GM21526 (cell line): ENCODE measurements around the gene SETD1B.
"Not testable (repeated sequence)": the region's sequence is repeated elsewhere in the genome, so short reads cannot be mapped to it uniquely, and the experiment has no call there.

Experiments
- ATAC-seq: cut with Tn5 transposase; IDR thresholded peaks from one replicate; pipeline ENCODE4 v1.9.1; 2021; ENCODE audit warnings: moderate library complexity; ENCODE audit not compliant: unreplicated experiment, low FRiP score

Gene SETD1B

GRCh38 chr12:121843236-121843982, 39.6 kb downstream of the SETD1B start:
- no peak for ATAC-seq

GRCh38 chr12:121845701-121846100, 41.9 kb downstream of the SETD1B start:
- ATAC-seq, result no peak

- no peak for ATAC-seq
Measured at GRCh38 chr12:121849211-121849610, 45.4 kb downstream of the SETD1B start.

- ATAC-seq, result no peak
Measured at GRCh38 chr12:121849665-121850064, 45.9 kb downstream of the SETD1B start.

- ATAC-seq, result not testable (repeated sequence)
Measured at GRCh38 chr12:121852392-121852791, 48.6 kb downstream of the SETD1B start.

GRCh38 chr12:121857322-121858246, 53.8 kb downstream of the SETD1B start:
- ATAC-seq, result no peak

- ATAC-seq, result no peak
Measured at GRCh38 chr12:121858318-121858661, 54.5 kb downstream of the SETD1B start.

- ATAC-seq, result no peak
Measured at GRCh38 chr12:121858662-121859572, 55.1 kb downstream of the SETD1B start, which contains the start of gene HPD. TSS of gene HPD (minus strand) at chr12:121858859. CDS start at chr12:121858823, 36 bp downstream.

- no peak for ATAC-seq
Measured at GRCh38 chr12:121860257-121860656, 56.4 kb downstream of the SETD1B start.

- not testable (repeated sequence) for ATAC-seq
Measured at GRCh38 chr12:121860699-121861098, 56.9 kb downstream of the SETD1B start.

- ATAC-seq, result no peak
Measured at GRCh38 chr12:121861636-121862254, 57.9 kb downstream of the SETD1B start.

- ATAC-seq, result no peak
Measured at GRCh38 chr12:121866331-121866730, 62.5 kb downstream of the SETD1B start.

- ATAC-seq, result not testable (repeated sequence)
Measured at GRCh38 chr12:121869229-121869628, 65.4 kb downstream of the SETD1B start.

- no peak for ATAC-seq
Measured at GRCh38 chr12:121871467-121871866, 67.7 kb downstream of the SETD1B start.

GRCh38 chr12:121872546-121873215, 68.9 kb downstream of the SETD1B start:
- no peak for ATAC-seq

GRCh38 chr12:121873216-121873569, 69.4 kb downstream of the SETD1B start:
- no peak for ATAC-seq

GRCh38 chr12:121874071-121874470, 70.3 kb downstream of the SETD1B start:
- no peak for ATAC-seq

GRCh38 chr12:121875582-121875981, 71.8 kb downstream of the SETD1B start:
- no peak for ATAC-seq

- ATAC-seq, result not testable (repeated sequence)
Measured at GRCh38 chr12:121876080-121876447, 72.3 kb downstream of the SETD1B start.
